ENCODE measurements around the gene STYX. TPM values are rescaled to one million over a fixed set of nuclear protein-coding genes. Genes with fewer than 3 reads are reported as not detected.
"Not testable (repeated sequence)": the region's sequence is repeated elsewhere in the genome, so short reads cannot be mapped to it uniquely, and the experiment has no call there.

Gene STYX
- total RNA-seq, 1 donor from 2014 or later: 11.8 TPM

DNA sequence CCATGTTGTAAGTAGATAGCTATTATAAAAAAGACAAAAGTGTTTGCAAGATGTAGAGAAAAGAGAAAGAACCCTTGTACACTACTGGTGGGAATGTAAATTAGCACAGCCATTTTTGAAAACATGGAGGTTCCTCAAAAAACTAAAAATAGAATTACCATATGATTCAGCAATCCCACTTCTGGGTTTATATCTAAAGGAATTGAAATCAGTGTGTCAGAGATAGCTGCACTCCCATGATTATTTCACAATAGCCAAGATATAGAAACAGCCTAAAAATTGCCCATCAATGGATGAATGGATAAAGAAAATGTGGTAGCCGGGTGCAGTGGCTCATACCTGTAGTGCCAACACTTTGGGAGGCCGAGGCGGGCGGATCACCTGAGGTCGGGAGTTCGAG, 13.8 kb upstream of the STYX start:
- intact Hi-C loops (cut with DNase I): no loop called here
- peak; percentile 22 for DNase-seq
- no peak for ATAC-seq (ENCODE audit: poor library complexity)

DNA sequence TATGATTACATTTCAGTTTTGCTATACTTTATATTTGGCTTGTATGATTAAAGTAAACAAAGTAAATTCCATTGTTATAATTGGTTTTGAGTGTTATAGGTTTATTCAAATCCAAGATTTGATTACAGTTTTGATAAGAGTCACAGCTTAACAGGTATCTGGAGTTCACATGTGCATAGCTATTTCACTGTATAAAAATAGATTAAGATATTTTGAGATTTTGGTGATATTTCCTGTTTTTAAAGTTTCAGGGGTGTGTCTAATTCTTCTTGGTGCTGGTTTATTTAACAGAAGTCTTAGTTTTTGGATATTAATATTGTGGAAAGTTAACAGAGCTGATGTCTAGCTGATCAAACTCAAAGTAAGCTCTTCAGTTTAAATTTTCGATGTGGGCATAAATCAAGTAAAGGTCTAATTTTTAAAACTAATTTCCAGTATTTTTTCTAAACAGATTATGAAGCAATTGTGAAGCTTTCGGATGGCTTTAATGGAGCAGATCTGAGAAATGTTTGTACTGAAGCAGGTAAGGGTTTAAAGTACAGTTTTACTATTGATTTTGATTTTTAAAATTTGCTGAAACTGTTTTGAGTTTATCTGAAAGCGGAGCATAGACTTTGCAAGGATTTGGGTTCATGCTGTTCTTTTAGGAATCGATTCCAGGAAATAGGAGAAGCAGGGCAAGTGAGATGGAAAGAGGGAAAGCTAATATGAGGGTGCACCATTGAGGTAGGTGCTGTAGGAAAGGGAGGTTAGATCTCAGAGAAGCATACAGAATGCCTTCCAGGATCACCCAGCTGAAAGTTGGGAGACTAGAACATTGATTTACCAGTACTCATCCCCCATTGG, 6.2 kb upstream of the STYX start:
- intact Hi-C loops (cut with DNase I): no loop called here
- ATAC-seq (ENCODE audit: poor library complexity) (no peak), DNase-seq (no peak)

DNA sequence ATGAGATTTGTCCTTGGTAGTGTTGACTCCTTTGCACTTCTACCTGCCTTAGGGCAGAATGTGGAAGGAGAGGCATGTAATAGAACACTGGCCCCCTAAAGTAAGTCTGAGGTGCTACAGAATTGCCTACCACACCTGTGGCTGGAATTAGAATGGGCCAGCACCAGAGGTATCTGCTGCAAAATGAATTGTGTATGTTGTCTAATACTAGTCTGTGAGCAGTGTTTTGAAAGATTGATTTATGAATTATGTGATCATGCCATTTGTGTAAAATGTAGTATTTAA, 5.7 kb upstream of the STYX start:
- no peak for DNase-seq
- no peak for ATAC-seq (ENCODE audit: poor library complexity)
- intact Hi-C loops (cut with DNase I): no loop called here

DNA sequence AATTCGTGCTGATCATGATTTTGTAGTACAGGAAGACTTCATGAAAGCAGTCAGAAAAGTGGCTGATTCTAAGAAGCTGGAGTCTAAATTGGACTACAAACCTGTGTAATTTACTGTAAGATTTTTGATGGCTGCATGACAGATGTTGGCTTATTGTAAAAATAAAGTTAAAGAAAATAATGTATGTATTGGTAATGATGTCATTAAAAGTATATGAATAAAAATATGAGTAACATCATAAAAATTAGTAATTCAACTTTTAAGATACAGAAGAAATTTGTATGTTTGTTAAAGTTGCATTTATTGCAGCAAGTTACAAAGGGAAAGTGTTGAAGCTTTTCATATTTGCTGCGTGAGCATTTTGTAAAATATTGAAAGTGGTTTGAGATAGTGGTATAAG, 2.5 kb upstream of the STYX start:
- intact Hi-C loops (cut with DNase I); ATAC-seq (ENCODE audit: poor library complexity); DNase-seq: not testable (repeated sequence)

DNA sequence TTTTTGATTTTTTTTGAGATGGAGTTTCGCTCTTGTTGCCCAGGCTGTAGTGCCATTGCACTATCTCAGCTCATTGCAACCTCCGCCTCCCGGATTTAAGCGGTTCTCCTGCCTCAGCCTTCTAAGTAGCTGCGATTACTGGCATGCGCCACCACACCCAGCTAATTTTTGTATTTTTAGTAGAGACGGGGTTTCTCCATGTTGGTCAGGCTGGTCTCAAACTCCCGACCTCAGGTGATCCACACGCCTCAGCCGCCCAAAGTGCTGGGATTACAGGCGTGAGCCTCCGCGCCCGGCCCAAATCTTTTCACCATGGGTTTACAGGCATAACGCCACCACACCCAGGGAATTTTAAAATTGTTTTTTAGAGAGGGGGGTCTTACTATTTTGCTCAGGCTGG, 931 bp upstream of the STYX start:
- DNase-seq; ATAC-seq (ENCODE audit: poor library complexity); intact Hi-C loops (cut with DNase I): not testable (repeated sequence)

DNA sequence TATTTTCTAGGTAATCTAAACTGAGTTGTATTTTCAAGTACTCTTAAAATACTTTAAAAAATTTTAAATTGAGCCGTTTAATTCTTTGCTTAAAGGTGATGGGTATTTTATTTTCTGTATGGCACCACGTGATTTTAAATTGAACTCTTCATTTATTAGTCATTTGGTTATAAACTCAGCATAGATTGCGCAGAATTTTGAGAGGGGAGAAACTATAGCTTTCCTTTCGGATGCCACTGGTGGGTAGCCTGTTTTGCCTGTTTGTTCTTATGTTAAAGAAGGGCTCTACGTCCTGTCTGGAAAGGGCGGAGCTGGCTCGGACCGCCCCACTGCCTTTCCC, 411 bp upstream of the STYX start:
- ATAC-seq (ENCODE audit: poor library complexity) (no peak), DNase-seq (no peak)
- intact Hi-C loops (cut with DNase I): no loop called here

DNA sequence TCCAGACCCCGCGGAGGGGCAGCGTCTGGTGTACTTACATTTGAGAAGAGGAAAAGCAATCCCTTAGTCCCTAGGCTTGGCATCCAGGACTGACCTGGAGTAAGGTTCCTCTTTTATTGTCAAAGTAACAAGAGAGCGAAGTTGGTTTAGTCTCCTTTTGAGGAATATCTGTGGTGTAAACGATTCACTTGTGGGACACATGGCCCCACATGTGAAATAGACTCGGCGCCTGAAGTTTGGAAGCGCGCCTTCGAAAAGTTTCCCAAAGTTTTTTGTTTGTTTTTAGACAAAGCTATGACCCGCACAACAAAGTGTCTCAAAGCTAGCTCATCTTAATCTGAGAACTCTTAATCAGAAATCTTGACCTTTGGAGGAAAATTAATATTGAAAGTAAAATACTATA, 744 bp downstream of the STYX start:
- ATAC-seq (ENCODE audit: poor library complexity): no peak

DNA sequence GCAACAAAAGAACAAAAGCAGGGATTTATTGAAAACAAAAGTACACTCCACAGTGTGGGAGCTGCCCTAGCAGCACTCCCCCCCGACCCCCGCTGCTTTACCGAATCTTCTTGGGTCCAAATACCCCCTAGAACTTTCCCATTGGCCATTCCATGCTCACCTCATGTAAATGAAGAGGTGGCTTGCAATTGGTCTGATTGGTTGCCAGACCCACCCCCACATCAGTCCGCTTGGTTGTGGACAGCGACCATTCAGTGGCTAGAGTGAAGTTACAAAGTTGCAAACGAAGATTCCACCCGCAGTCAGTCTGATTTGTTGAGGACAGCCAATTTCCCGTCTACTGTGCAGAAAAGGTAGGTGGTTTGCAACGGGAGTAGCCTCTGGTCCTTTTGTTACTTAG, 3.9 kb downstream of the STYX start:
- no peak for ATAC-seq (ENCODE audit: poor library complexity)
- no peak for DNase-seq
- intact Hi-C loops (cut with DNase I): no loop called here

More for the DNA sequence above, 744 bp downstream of the STYX start:
- intact Hi-C loops (cut with DNase I): no loop called here
- no peak for DNase-seq

DNA sequence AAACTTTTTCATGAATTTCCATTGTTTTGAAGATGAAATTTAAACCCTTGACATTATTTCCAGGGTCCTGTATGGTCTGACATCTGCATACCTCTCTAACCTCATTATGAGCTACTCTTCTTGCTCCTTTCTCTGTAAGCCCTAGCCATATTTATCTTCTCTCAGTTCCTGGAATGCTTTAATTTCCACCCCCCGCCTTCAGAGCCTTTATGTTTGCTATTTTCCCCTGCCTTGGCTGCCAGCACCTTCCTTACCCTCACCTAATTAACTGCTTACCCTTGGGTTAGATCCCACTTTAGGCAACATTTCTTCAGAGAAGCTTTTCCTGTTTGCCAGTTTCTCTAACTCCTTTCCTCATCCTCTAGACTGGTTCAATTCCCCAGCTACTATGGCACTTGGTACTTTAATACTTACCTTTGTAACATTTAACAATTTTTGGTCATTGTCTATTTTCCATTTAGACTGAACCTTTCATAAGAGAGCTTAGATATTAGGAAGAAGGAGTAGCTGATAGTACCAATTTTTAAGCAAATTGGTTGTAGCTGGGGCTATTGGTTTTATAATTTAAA, 6.0 kb downstream of the STYX start:
- DNase-seq (no peak), ATAC-seq (ENCODE audit: poor library complexity) (no peak)
- intact Hi-C loops (cut with DNase I): no loop called here

DNA sequence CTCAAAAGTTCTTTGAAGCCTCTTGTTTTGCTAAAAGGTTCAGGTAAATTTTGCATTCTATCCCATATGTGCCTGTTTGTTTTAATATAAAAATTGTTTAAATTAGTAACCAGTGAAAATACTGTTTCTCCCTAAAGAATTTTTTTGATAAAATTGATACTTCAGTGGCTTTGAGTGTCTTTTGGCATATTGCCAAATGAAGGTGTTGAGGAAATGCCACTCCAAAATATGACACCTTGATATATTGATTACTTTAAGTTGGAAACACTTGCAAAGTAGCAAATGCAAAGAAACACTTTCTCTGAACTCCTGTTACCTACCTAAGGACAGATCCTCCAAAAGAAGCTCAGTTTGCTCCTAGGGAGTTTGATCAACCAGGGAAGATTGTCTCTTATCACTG, 8.4 kb downstream of the STYX start:
- no peak for DNase-seq
- intact Hi-C loops (cut with DNase I): no loop called here
- ATAC-seq (ENCODE audit: poor library complexity): no peak

DNA sequence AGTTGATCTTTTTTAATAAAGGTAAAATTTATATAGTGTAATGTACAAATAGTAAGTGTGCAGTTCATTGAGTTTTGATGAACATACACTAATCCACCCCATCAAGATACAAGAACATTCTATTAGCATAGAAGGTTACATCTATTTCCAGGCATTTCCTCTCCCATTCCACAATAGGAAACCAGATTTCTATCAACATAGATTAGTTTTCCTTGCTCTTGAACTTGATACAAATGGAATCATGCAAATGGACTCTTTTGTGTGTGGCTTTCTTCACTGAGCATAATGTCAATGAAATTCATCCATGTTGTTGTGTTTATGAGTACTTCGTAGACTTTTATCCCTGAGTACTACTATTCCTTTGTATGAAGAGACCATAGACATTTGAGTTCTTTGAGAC, 10.8 kb downstream of the STYX start:
- DNase-seq (no peak), ATAC-seq (ENCODE audit: poor library complexity) (no peak)
- intact Hi-C loops (cut with DNase I): no loop called here

DNA sequence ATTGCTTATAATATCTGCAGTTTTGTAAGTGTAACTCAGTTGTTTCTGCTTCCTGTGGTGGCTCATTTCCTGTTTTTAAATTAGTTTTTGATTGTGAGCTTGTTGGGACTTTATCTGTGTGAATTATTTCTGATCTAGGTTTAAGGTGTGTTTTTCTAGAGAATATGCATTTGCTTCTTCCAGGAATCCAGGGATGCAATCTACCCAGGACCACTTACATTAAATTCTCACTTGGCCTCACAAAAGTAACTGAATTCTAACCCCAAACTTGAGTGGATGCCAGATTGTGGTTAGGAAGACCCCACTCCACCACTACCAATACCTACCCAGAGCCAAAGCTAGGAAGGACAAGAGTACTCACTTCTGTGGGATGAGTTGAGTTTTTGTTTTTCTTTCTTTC, 11.9 kb downstream of the STYX start:
- ATAC-seq (ENCODE audit: poor library complexity): no peak
- intact Hi-C loops (cut with DNase I): no loop called here

DNA sequence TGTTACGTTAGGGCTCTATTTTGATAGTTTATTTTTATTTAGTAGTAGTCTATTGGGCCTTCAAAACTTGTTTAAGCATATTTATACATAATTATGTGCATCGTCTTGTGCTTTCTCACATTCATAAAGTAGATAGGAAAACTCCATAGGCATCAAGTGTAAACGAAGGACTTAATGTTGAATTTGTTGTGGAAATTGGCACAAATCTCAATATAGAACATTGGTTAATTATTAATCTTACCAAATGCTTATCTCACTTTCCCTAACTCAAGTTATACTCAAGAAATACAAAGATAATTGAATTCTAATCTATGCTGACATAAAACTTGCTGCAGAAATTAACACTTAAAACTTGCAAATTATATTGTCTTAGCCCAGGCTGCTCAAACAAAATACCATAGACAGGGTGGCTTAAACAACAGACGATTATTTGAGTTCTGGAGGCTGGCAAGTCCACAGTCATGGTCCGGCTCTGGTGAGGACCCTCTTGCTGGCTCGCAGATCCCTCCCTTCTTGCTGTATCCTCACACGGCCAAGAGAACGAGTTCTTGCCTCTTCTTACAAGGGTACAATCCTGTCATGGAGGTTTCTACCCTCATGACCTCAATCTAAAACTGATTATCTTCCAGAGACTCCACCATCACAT, 18.8 kb downstream of the STYX start:
- no peak for DNase-seq
- ATAC-seq (ENCODE audit: poor library complexity): no peak
- intact Hi-C loops (cut with DNase I): no loop called here

More for the DNA sequence above, 11.9 kb downstream of the STYX start:
- DNase-seq: no peak

DNA sequence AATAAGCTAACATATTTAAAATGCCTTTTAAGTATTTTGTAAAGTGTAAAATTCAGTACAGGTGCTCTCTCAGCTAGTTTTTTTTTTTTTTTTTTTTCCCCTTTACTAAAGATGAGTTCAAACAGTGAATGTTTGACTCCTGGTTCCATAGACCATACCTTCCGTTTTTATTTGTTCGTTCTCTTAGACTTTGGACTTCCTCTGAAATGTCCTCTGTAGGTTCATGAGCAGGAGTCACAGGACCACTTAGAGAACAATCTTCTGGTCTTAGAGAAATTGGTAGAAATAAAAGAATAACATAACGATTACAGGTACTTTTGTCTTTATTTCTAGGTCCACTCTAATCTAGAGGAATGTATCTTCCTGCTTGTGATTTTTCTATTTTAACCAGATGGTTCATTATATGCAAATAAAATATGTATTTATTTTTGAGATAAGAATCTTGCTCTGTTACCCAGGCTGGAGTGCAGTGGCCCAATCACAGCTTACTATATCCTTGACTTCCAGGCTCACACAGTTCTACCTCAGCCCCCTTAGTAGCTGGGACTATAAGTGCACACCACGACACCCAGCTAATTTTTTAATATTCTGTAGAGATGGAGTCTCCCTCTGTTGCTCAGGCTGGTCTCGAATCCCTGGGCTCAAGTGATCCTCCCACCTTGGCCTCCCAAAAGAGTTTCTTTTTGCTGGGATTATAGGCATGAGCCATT, 25.8 kb downstream of the STYX start:
- ATAC-seq (ENCODE audit: poor library complexity): no peak
- no peak for DNase-seq
- intact Hi-C loops (cut with DNase I): no loop called here

DNA sequence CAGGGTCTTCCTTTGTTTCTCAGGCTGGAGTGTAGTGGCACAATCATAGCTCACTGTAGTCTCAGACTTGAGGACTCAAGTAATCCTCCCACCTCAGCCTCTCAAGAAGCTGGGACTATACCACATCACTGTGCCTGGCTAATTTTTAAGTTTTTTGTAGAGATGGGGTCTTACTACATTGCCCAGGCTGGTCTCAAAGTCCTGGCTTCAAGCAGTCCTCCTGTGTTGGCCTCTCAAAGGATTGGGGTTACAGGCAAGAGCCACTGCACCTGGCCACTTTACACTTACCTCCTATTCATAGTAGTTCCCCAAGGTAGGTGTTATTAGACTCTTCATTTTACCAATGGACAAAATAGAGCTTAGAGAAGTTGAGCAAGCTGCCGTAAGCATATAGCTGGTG, 29.2 kb downstream of the STYX start:
- intact Hi-C loops (cut with DNase I): no loop called here
- DNase-seq (no peak), ATAC-seq (ENCODE audit: poor library complexity) (no peak)

DNA sequence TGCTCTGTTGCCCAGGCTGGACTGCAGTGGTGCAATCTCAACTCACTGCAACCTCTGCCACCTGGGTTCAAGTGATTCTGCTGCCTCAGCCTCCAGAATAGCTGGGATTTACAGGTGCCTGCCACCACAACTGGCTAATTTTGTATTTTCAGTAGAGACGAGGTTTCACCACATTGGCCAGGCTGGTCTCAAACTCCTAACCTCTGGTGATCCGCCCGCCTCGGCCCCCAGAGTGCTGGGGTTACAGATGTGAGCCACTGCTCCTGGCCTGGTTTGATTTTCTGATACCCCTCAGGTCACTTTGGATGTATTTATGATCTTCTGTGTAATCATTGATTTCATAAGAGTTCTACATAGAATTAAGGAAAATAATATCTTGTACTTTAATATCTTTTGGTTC, 33.0 kb downstream of the STYX start:
- ATAC-seq (ENCODE audit: poor library complexity); intact Hi-C loops (cut with DNase I); DNase-seq: not testable (repeated sequence)

DNA sequence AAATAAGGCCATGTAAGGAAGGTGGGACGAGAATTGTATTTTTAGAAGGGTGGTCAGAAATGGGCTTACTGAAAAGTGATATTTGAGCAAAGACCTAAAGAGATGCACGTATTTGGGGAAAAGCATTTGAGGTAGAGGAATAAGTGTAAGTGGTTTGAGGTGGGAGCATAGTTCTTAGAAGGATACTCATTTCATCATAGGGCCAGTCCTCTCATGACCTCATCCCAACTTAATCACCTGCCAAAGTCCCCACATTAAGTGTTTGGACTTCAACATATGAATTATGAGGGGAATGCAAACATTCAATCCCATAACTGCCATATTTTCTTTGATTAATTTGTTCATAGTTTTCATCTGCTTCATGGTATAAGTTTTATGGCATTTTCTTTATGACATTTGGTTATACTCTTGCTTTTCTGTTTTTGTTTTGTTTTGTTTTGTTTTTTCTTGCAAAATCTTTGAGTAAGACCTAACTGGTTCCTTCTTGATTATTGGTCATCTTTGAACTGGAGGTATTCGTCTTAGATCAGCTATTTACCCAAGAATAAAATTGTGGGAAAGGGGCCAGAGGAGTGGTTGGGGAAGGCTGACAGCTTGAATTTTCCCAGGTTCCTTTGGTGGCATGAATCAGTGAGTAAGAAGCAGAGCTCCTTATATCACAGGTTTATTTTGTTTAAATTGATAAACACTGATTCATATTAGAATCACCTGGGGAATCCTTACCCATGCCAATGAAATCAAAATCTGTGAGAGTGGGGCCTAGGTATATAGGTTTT, 37.3 kb downstream of the STYX start:
- DNase-seq: no peak
- intact Hi-C loops (cut with DNase I): no loop called here
- no peak for ATAC-seq (ENCODE audit: poor library complexity)

DNA sequence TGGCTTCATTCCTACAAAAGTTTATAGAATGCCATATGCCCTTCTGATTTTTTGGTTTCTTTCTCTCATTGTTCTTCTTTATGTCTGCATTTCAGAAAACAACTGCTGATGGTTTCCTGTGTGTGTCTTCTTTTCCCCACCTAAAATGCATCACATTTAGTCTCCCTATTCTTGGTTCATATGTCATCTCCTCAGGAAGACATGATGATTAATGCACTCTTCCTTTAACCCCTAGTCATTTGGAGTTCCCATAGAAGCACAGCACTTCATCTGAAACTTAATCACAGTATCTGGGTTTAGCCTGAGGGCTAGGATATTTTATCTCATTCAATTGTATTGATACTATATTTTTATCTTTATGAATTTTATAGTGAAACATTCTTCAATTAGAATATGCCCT, 39.9 kb downstream of the STYX start:
- DNase-seq (no peak), ATAC-seq (ENCODE audit: poor library complexity) (no peak)
- intact Hi-C loops (cut with DNase I): no loop called here

DNA sequence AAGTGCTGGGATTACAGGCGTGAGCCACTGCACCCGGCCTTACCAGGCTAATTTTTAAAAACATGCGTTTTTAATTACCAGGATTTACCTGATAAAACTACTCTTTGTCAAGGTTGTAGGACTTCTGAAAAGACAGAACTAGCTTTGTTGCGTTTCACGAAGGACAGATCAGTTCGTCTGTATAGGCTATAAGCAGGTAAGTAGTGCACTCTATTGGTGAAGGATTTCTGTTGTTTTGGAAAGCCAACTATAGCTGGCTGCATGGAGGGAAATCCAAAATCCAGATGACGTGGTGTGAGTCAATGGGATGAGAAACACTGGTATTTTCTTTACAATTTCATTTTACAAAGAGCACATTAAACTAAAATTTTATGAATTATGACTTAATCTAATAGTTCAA, 46.9 kb downstream of the STYX start:
- intact Hi-C loops (cut with DNase I): no loop called here
- DNase-seq: no peak
- no peak for ATAC-seq (ENCODE audit: poor library complexity)

Data from Right ventricle myocardium superior (tissue), 1 donor.